T-helper 2 cell treated with Interferon-gamma antibody and Interleukin-4, amounts not matched to agents 5 μg/mL and 100 μg/mL, for 36 hours (primary cell): Measurements from ENCODE around the gene NPY4R.
"Not testable (repeated sequence)": the region's sequence is repeated elsewhere in the genome, so short reads cannot be mapped to it uniquely, and the experiment has no call there.

ENCODE experiments used
- DNase-seq: peaks from one replicate; pipeline ENCODE4 v3.0.0; 2021; ENCODE audit warnings: low spot score
- H3K27ac Mint-ChIP-seq: one replicate; pipeline ENCODE4 v1.8.0; 2021; ENCODE audit warnings: mild to moderate bottlenecking, mixed read lengths
- H3K27me3 Mint-ChIP-seq: one replicate; pipeline ENCODE4 v1.8.0; 2021; ENCODE audit warnings: low read depth, mixed read lengths
- H3K36me3 Mint-ChIP-seq: one replicate; pipeline ENCODE4 v1.8.0; 2021; ENCODE audit warnings: low read depth, mixed read lengths
- H3K4me1 Mint-ChIP-seq: one replicate; pipeline ENCODE4 v1.8.0; 2021; ENCODE audit warnings: low read depth, mixed read lengths
- H3K4me3 Mint-ChIP-seq: one replicate; pipeline ENCODE4 v1.8.0; 2022; ENCODE audit warnings: mild to moderate bottlenecking, moderate library complexity, mixed read lengths
- H3K9me3 Mint-ChIP-seq: one replicate; pipeline ENCODE4 v1.8.0; 2021; ENCODE audit warnings: mixed read lengths

The NPY4R gene

DNA sequence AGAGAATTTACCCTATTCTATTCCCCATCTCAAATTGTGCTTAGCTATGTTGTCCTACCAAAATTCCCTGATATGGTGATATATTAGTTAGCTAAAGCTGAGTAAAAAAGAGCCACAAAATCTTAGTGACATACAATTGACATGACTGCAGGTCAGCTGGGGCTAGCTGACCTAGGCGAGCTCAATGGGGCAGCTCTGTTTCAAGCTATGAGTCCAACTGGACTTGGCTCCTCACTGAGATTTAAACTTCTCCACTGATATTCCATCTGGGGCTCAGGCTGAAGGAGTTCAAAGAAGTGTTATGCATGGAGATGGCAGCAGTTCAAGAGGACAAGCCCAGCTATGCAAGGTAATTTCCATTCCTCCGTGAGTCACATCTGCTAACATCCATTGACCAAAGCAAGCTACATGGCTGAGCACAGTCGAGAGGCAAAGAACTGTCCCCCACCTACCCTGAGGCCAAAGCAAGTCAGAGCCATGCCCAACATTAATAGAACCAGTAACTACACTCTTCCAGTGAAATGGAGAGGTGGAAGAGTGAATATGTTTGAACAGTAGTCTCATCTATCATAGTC lies 9.1 kb upstream of the NPY4R start:
- not testable (repeated sequence) for H3K27ac Mint-ChIP-seq, H3K4me3 Mint-ChIP-seq, H3K27me3 Mint-ChIP-seq, H3K36me3 Mint-ChIP-seq, H3K4me1 Mint-ChIP-seq, DNase-seq, H3K9me3 Mint-ChIP-seq

GRCh38 chr10:46473758-46474157 lies 8.0 kb upstream of the NPY4R start:
- H3K27ac Mint-ChIP-seq, H3K4me1 Mint-ChIP-seq, H3K9me3 Mint-ChIP-seq, H3K4me3 Mint-ChIP-seq, DNase-seq, H3K27me3 Mint-ChIP-seq, H3K36me3 Mint-ChIP-seq: not testable (repeated sequence)

DNA sequence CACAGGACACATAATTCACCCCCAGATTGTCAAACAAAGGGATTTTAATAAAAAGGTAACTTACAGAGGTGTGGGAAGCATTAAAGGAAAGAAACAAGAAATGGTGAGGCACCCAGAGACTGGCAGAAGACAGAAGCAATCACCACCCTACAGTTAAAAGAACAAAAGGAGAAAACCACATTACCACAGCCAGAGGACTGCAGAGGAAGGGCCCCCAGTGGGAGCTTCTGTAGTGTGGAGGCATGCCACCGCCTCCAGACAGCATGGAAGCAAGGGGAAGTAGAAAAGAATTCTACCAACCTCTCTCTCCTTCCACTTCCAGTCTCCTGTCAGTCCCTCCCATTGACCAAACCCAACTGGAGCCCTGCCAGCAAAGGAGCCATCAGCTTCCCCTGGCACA lies 4.4 kb upstream of the NPY4R start:
- not testable (repeated sequence) for DNase-seq, H3K4me1 Mint-ChIP-seq

DNA sequence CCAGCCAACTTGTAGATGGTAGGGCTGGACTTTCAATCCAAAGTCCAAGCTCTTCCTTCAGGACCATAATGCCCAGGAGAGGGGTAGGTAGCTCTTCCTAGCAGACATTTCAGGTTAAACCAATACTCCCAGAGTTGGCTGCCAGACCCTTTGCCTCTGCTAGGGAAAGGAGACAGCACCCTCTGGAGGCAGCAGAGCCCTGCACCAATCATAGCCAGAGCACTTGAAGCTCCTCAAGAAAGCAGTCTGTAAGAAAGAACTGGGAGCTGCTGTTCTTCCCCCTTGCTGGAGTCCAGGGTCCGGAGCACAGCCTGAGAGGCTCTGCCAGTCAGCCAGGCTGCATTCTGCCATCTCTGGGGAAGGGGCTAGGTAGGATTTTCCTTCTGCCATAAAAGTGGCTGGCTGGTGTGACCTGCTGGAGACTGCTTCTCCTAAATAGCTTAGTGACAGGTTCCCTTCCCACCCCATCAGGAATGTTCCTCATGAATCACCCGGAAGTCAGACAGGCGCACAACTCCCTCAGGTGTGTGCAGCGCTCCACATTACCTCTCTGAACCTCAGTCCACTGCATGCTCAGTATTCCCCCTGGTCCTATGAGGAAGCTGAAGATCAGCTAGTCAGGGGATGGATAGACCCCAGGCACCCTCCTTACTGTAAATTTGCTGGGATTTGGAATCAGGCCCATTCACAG lies 2.5 kb upstream of the NPY4R start:
- not testable (repeated sequence) for H3K4me1 Mint-ChIP-seq, H3K4me3 Mint-ChIP-seq, H3K27ac Mint-ChIP-seq, H3K27me3 Mint-ChIP-seq, H3K36me3 Mint-ChIP-seq, H3K9me3 Mint-ChIP-seq, DNase-seq

More for the DNA sequence above, 4.4 kb upstream of the NPY4R start:
- H3K36me3 Mint-ChIP-seq, H3K4me3 Mint-ChIP-seq, H3K27me3 Mint-ChIP-seq, H3K9me3 Mint-ChIP-seq, H3K27ac Mint-ChIP-seq: not testable (repeated sequence)

- not testable (repeated sequence) for H3K27me3 Mint-ChIP-seq, H3K4me1 Mint-ChIP-seq, DNase-seq, H3K27ac Mint-ChIP-seq, H3K36me3 Mint-ChIP-seq, H3K9me3 Mint-ChIP-seq, H3K4me3 Mint-ChIP-seq
These were observed 2.1 kb downstream of the NPY4R start for GRCh38 chr10:46463608-46464007.

- H3K4me3 Mint-ChIP-seq, H3K27ac Mint-ChIP-seq, H3K36me3 Mint-ChIP-seq: not testable (repeated sequence)
These were observed 3.5 kb downstream of the NPY4R start for GRCh38 chr10:46462276-46462675.

DNA sequence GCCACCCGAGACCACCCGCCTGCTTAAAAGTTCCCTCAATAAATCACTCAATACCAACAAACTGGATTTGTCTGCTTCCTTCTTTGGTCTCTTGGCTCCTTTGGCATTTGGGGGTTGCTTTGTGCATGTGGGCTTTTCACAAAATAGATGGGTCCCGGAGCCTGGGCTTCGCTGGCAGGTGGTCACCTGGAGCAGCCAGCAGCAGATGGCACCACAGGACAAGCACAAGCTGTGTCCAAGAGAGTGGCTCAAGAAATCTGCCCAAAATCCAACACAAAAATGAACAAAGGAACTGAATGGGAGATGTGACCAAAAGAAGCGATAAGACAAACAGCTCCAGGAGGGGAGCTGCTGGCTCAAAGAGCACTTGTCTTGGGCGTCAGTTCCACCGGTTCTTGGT lies 6.2 kb downstream of the NPY4R start:
- not testable (repeated sequence) for H3K4me1 Mint-ChIP-seq, H3K4me3 Mint-ChIP-seq, DNase-seq, H3K9me3 Mint-ChIP-seq, H3K27ac Mint-ChIP-seq, H3K36me3 Mint-ChIP-seq, H3K27me3 Mint-ChIP-seq

More at GRCh38 chr10:46462276-46462675, 3.5 kb downstream of the NPY4R start:
- H3K4me1 Mint-ChIP-seq, DNase-seq, H3K27me3 Mint-ChIP-seq, H3K9me3 Mint-ChIP-seq: not testable (repeated sequence)

GRCh38 chr10:46457071-46457470 lies 8.7 kb downstream of the NPY4R start:
- not testable (repeated sequence) for H3K36me3 Mint-ChIP-seq, H3K4me3 Mint-ChIP-seq, H3K27me3 Mint-ChIP-seq, DNase-seq, H3K9me3 Mint-ChIP-seq, H3K4me1 Mint-ChIP-seq, H3K27ac Mint-ChIP-seq

DNA sequence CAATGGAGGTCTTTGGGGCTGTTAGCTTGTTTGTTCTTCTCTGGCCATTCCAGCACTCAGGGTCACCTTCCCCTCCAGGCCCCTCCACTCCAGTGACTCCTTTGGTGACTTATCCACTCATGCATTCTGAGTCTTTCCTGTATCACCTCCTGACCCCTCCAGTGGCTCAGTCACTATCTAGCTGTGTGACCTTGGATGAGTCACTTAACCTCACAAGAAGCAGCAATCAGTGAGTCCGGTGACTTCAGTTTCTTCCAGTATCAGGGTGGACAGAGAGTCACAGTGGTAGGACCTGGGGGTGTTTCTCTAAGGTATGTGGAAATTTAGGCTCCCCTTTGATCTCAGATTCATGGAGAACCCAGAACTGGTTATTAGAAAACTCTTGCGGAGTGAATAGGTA lies 9.8 kb downstream of the NPY4R start:
- not testable (repeated sequence) for H3K36me3 Mint-ChIP-seq, H3K9me3 Mint-ChIP-seq, H3K27ac Mint-ChIP-seq, H3K27me3 Mint-ChIP-seq, DNase-seq, H3K4me3 Mint-ChIP-seq, H3K4me1 Mint-ChIP-seq

DNA sequence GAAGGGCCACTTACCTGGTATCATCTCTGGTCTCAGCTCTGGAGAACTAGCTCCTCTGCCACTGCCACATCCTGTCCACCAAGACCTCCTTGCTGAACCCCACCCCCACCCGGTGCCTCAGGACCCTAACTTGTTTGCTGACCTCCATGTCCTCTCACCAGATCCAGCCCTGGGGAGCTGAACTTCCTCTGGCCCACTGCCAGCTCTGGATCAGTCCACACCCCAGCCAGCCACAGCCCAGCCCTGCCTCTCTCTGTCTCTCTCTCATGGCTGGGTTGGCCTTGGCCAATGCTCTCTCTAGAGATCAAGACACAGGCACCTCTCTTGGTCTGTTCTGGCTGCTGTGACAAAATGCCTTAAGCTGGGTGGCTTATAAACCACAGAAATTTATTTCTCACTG lies 14.4 kb downstream of the NPY4R start:
- H3K4me3 Mint-ChIP-seq = not testable (repeated sequence)

GRCh38 chr10:46450829-46451228 lies 14.9 kb downstream of the NPY4R start:
- H3K27ac Mint-ChIP-seq, H3K27me3 Mint-ChIP-seq, DNase-seq, H3K9me3 Mint-ChIP-seq, H3K4me1 Mint-ChIP-seq, H3K36me3 Mint-ChIP-seq, H3K4me3 Mint-ChIP-seq: not testable (repeated sequence)

More for the DNA sequence above, 14.4 kb downstream of the NPY4R start:
- H3K36me3 Mint-ChIP-seq, DNase-seq, H3K27ac Mint-ChIP-seq, H3K27me3 Mint-ChIP-seq, H3K4me1 Mint-ChIP-seq, H3K9me3 Mint-ChIP-seq: not testable (repeated sequence)

DNA sequence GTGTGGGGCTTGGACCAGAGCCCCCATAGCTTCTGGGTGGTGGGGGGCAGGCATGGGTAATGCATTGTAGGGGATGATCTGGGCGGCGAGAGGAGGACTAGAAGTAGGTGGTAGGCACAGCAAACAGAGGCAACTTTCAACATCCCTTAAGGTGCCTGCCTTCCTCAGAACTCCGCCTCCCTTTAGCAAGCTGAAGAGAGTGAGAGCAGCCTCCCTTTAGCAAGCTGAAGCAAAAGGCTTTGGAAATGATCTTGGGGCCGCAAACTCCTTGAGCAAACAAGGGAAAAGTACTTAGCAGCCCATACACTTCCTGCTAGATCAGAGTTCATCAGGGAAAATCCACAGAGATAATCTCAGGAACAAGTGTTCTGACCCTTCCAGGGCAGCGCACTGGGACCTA lies 18.3 kb downstream of the NPY4R start:
- H3K4me3 Mint-ChIP-seq, H3K27ac Mint-ChIP-seq, H3K27me3 Mint-ChIP-seq, H3K4me1 Mint-ChIP-seq, DNase-seq, H3K9me3 Mint-ChIP-seq, H3K36me3 Mint-ChIP-seq: not testable (repeated sequence)

DNA sequence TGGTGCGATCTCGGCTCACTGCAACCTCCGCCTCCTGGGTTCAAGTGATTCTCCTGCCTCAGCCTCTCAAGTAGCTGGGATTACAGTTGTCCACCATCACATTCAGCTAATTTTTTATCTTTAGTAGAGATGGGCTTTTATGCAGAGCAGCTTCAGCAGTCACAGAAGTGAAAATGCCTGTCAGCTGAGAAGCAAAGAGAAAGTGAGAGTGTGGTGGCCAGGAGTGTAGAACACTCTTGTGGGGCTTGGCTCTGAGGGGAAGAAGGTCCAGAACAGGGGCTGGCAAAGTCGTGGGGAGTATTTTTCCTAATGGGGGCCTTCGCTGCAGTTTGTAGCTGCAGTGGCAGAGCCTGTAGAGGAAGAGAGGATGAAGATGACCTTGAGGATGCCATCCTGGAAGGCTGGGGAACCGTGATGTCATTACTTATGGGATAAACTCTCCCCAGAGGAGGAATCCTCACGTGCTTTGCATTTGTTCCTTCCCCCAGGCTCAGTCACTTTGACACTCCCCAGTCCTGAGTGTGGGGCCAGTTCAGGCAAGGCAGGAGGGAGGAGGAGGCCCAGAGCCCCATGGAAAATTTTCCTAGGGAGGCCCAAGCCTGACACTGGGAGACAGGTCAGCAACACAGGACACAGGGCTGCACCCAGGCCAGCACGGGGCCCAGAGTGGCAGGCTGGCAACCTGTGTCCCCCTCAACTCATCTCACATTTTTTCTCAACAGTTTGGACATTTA lies 20.2 kb downstream of the NPY4R start:
- not testable (repeated sequence) for H3K9me3 Mint-ChIP-seq, DNase-seq, H3K27ac Mint-ChIP-seq, H3K36me3 Mint-ChIP-seq, H3K27me3 Mint-ChIP-seq, H3K4me3 Mint-ChIP-seq, H3K4me1 Mint-ChIP-seq

GRCh38 chr10:46443422-46443821 lies 22.3 kb downstream of the NPY4R start:
- DNase-seq, H3K27me3 Mint-ChIP-seq, H3K4me1 Mint-ChIP-seq, H3K36me3 Mint-ChIP-seq, H3K4me3 Mint-ChIP-seq, H3K27ac Mint-ChIP-seq, H3K9me3 Mint-ChIP-seq: not testable (repeated sequence)
